IPS-11a (cell line): Measurements from ENCODE around the gene ADAMTS14.

Experiments
- H3K4me3 ChIP-seq: one replicate; pipeline ENCODE4 v1.5.1; 2013; ENCODE audit warnings: low read depth, low read length, control low read depth

ADAMTS14 gene

DNA sequence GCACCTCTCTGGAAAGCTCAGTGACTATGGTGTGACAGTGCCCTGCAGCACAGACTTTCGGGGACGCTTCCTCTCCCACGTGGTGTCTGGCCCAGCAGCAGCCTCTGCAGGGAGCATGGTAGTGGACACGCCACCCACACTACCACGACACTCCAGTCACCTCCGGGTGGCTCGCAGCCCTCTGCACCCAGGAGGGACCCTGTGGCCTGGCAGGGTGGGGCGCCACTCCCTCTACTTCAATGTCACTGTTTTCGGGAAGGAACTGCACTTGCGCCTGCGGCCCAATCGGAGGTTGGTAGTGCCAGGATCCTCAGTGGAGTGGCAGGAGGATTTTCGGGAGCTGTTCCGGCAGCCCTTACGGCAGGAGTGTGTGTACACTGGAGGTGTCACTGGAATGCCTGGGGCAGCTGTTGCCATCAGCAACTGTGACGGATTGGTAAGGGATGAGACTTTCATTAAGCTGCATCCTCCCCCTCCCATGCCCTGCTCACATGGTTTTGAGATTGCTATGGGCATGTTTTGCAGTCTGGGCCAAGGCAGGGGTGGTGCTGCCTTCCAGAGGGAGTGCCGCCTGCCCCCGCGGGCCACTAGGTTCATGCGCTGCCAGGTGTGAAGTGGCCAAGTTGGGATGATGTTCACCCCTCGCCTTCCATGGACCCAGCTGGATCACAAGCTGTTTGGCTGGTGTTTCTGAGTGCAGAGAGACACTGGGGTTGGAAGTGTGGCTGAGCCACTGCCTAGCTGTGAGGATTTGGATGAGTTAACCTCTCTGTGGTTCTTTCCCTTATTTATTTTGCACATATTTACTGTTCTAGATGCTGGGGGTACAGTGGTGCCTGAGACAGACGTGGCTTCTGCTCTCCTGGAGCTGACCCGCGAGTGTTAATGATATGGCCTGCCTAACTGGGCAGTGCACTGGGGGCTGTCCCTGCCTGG lies 2.5 kb downstream of the ADAMTS14 start:
- H3K4me3 ChIP-seq: no peak overlapping the region

- H3K4me3 ChIP-seq: no peak overlapping the region
These were observed 3.3 kb downstream of the ADAMTS14 start for GRCh38 chr10:70675496-70676161.

DNA sequence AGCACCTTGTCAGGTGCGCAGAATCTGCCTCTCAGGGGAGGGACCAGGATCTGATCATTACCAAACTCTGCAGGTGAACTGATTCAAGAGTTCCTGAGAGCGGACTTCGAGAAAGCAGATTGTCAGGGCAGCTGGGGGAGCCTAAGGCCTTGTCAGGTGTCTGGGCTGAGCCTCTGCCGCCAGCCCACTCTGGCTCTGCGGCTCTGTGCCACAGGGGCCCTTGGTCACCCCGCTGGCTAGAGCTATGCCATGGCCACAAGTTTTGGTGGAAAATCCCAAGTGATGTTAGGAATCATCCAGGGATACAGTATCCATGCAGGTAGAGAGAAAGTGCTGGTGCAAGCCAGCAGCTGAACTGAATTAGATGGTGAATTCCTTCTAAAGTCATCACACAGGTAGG lies 4.2 kb downstream of the ADAMTS14 start:
- no peak overlapping the region for H3K4me3 ChIP-seq

DNA sequence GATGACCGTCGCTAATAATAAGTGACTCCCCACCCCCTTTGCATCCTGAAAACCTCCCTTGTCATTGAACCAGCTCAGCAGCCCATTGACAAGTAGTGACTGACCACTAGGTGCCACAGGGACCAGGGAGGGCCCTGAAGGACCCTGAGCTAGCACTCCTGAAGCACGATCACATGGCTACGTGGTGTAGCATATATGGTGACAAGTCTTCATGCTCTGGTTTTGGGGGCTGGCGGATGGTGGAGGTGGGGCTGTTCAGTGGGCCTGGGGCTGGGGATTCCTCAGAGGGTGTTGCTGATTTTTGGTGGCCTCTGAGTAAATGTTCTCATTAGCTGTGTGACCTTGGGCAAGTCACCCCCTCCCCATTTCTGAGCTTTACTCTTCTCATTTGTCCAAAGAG lies 4.7 kb downstream of the ADAMTS14 start:
- H3K4me3 ChIP-seq: no peak overlapping the region

DNA sequence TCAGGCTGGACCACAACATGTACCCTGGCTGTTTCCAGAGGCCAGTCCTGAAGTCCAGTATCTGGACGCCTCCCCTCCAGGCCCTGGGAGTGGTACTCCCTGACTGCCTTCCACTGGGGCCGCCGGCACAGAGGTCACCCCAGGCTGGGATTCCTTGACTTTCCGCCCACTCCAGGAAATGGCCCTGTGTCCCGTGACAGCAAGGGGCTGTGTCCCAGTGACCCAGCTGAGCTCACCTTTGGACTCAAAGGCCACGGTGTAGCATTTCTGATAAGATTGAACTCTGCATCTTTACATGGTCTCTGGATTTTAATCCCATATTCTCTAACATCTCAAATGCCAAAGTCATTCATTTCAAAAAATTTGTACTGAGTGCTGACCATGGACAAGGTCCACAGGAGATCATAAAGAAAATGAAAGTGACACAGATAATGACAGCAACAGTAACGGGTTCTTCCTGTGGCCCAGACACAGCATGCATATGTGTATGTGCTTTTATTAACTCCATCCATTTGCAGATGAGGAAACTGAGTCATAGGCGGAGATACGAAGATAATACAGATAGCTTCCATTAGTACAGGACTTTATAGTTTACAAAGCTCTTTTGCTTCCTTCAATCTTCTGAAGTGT lies 5.4 kb downstream of the ADAMTS14 start:
- no peak overlapping the region for H3K4me3 ChIP-seq

- no peak overlapping the region for H3K4me3 ChIP-seq
These were observed 5.9 kb downstream of the ADAMTS14 start for GRCh38 chr10:70678250-70678635.

DNA sequence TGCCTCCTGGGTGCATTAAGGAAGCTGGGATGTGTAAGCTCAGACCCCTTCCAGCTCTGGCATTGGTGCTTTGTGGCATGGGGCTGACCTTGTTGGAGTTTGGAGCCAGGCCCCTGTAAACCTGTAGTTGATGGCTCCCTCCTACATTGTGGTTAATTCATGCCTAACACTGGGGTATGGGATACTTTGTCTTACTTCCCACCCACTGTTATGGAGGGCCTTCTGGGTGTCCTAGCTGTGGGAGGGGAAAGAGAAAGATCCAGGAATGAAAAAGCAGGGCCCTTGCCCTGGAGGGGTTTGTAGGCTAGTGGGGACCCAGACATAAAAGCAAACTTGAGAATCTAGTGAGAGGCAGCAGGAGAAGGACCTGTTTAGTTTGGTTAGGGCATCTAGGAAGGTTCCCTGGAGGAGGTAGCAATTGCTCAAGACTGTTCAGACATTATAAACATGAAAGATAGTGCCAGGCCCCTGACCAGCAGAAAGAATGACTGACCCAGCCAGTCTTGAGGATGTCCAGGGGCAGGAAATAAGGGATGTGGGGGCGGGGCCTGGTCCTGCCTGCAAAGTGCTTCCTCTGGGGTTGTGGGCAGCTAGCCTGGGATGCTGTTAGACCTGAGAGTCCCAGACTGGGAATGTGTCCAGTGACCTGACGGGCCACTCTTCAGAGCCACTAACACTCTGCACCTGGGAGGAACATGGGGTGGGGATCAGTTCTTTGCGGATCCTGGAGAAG lies 6.6 kb downstream of the ADAMTS14 start:
- H3K4me3 ChIP-seq: no peak overlapping the region

DNA sequence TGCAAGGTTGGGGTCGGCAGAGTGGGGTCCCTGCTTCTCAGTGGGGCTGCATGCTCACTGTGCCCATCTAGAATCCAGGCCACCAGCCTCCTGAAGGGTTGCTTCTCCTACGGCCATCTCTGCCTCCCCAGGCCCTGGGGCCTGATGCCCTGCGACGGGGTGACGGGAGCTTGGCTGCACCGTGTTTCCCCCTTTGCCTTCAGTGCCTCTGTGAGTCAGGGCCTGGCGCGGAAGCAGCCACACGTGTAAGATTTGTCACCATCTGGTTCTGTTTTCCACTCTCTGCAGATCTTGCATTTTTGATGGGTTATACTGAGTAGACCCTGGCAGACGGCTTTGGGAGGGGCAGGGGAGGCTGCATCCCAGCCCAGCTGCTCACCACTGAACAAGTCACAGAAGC lies 7.2 kb downstream of the ADAMTS14 start:
- no peak overlapping the region for H3K4me3 ChIP-seq

DNA sequence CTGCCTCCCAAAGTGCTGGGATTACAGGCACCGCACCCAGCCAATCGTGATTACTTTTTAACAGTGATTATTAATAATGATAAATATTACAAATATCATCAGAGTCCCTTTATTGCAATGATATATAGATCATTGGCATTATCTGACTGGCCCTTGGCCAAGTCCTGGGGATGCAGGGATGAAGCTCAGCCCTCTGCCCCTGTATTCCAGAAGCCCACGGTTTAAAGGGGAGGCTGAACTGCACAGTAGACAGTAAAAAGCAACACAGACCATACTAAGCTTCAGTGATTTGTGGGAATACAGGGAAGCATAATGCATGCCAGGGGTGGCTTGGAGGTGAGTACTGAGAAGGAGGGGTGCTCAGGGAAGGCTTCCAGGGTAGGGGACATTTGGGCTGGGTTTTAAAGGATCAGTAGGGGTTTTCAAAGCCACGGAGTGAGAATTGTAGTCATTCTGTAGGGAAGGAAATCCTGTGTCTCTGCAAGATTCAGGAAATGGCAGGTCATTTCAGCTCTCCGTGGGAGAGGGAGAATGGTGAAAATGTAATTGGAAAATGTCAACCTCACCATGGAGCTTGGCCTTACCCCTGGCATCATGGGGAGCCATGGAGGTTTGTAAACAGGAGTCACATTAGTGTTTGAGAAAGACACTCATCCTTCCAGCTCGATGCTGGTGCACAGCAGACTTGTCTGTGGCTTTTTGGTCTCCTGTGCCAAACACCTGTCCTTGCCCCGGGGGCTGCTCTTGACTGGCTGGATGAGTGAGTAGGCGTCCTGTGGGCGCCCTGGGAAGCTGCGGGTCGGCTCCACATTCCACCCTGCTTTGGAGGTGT lies 8.8 kb downstream of the ADAMTS14 start:
- H3K4me3 ChIP-seq: no peak overlapping the region

- no peak overlapping the region for H3K4me3 ChIP-seq
These were observed 9.4 kb downstream of the ADAMTS14 start for GRCh38 chr10:70681731-70682005.

- no peak overlapping the region for H3K4me3 ChIP-seq
These were observed 10.8 kb downstream of the ADAMTS14 start for GRCh38 chr10:70682920-70683600.

GRCh38 chr10:70683601-70683934 lies 11.3 kb downstream of the ADAMTS14 start:
- no peak overlapping the region for H3K4me3 ChIP-seq

DNA sequence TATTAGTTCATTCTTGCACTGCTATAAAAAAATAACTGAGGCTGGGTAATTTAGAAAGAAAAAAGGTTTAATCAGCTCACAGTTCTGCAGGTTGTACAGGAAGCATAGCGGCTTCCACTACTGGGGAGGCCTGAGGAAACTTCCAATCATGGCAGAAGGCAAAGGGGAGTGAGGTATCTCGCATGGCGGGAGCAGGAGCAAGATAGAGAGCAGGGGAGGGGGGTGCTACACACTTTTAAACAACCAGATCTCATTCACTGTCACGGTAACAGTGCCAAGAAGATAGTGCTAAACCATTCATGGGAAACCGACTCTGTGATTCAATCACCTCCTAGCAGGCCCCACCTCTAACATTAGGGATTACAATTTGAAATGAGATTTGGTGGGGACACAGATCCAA lies 11.6 kb downstream of the ADAMTS14 start:
- no peak overlapping the region for H3K4me3 ChIP-seq

DNA sequence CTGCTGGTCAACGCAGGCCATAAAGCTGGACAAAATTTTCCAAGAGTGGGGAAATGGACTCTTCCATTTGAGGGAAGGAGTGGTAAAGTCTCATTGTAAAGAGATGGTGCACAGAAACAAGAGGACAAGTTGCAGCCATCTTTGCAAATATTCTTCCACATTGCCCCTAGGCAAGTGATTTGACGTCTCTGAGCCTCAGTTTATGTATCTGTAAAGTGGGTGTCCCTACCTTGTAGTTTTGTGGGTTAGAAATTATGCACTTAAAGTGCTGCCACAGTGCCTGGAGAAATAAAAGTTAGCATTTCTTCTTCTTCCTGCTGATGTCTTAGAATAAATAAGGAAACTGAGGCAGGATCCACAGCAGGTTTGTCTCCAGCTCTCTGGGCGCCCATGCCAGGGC lies 12.1 kb downstream of the ADAMTS14 start:
- no peak overlapping the region for H3K4me3 ChIP-seq

DNA sequence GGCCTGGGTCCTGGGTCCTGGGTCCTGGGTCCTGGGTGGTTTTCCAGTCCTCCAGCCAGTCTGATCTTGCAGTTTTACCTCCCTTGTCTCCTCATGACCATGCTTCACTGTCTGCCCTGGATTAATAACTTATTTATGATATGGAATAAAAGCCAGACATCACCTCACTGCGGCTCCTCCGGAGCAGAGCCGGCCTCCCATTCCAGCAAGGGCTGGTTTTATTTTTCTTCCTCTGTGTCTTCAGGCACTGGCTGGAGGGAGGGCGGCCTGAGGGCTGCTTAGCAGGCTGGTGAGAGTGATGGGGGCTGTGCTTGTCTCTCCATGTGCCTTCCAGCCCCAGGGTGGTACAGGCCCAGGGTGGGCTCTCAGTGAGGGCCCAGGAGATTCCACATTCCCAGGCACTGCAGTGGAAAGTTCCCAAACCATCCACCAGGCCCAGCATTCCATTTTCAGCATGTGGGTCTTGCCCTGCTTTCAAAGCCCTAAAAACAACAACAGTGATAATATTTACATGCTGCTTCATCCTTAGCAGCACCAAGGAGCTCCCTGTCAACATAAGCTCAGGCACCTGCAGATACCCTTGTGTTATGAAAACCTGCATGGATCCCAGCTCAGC lies 12.6 kb downstream of the ADAMTS14 start:
- no peak overlapping the region for H3K4me3 ChIP-seq

DNA sequence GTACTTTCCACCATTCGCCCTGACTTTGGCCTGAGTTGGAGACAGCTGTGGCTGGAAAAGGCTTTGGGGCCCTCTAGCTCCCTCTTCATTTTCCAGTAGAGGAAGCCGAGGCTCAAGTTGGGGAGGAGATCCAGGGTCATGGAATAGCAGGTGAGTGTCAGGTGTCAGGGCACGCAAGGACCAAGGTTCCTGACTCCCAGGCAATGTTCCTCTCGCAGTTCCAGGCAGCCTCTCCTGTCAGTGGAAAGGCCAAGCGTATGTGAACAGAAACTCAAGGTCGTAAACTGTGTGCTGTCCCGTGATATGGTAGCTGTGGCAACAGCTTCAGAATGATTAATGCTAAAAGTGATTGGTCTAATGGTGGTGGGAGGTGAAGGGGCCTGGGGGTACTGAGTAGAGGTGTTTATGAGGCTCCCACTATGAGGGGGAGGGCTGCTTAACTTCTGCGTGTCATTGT lies 13.2 kb downstream of the ADAMTS14 start:
- H3K4me3 ChIP-seq: no peak overlapping the region

DNA sequence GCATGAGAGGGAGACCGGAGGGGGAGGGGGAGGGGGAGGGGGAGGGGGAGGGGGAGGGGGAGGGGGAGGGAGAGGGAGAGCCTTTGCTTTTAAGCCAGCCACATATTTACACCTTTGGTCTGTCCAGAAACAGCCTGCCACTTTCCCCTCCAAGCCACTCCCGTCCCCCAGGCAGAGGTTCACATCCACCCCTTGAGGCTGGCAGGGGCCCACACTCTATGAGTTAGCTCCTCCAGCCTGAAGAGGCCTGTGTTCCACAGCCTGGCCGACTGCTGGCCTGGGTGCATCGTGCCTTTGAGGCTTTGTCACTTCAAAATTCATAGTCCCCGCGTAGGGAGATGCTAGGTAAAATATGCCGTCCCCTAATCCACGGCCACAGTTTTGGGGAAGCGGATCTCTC lies 16.5 kb downstream of the ADAMTS14 start:
- no peak overlapping the region for H3K4me3 ChIP-seq

- H3K4me3 ChIP-seq: no peak overlapping the region
These were observed 17.4 kb downstream of the ADAMTS14 start for GRCh38 chr10:70689661-70690060.

DNA sequence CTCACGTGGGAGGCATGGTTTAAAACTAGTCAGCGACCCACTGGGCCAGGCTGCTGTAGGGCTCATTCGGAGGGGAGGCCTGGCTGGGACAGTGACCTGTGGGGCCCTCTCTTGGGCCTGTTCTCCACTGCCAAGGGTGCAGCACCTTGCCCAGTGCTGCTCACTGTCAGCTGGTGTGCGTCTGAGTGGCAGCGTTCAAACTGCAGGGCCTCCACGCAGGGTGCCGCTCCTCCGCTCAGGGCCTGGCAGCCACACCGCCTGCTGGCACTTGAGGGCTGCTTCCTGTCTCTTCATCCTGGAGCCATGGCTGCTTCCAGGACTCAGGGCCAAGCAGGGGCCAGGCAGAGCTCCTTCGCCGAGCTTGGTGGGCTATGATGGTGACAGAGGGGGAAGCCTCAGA lies 18.3 kb downstream of the ADAMTS14 start:
- no peak overlapping the region for H3K4me3 ChIP-seq

DNA sequence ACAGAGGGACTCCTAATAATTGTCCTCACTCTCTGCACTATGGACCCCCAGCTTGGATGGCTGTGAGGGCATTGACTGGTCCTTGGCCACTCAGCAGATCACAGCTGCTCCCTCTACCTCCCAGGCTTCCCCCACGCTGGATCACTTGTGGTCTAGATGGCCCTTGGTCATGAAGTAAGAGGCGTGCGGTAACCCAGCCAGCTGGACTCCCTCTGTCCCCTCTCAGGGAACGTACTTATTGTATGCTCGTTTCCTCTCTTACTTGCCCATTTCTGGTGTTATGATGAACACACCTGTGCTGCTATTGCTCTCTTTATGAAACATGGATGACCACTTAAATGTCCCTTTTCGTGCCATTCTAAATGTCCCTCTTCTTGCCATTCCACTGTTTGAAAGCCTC lies 19.3 kb downstream of the ADAMTS14 start:
- H3K4me3 ChIP-seq: no peak overlapping the region
